Heart right ventricle (tissue), 16 donors: ENCODE measurements around the gene CRYM. TPM values are rescaled to one million over a fixed set of nuclear protein-coding genes. Genes with fewer than 3 reads are reported as not detected.
"Not testable (repeated sequence)": the region's sequence is repeated elsewhere in the genome, so short reads cannot be mapped to it uniquely, and the experiment has no call there.

Source experiments
- ATAC-seq, 8 donors: fragments of 200-7000 bp; cut with Tn5 transposase; one replicate each; pipeline ENCODE4 v1.9.1; 2020; ENCODE audit warnings: mild to moderate bottlenecking in 8 of 8, moderate library complexity in 8 of 8, moderate number of reproducible peaks in 1 of 8
- DNase-seq, 2 donors: peaks; one replicate each; pipeline ENCODE4 v3.0.0-alpha.2; 2020
- H3K27ac ChIP-seq, 10 donors: fragments of 200-600 bp; sonication (generic) in 2 of 10; one replicate each; pipeline versions ENCODE4 v1.5.0 to v1.8.0; 2020 to 2022; ENCODE audit warnings: mild to moderate bottlenecking in 3 of 10
- H3K27me3 ChIP-seq, 7 donors: fragments of 200-600 bp; one replicate each; pipeline ENCODE4 v1.8.0; 2021 to 2022; ENCODE audit warnings: mild to moderate bottlenecking in 2 of 7
- H3K36me3 ChIP-seq, 9 donors: fragments of 200-600 bp; sonication (generic) in 1 of 9; one replicate each; pipeline versions ENCODE4 v1.5.0 to v1.8.0; 2020 to 2022; ENCODE audit warnings: mild to moderate bottlenecking in 2 of 9
- H3K4me1 ChIP-seq, 9 donors: fragments of 200-600 bp; sonication (generic) in 1 of 9; one replicate each; pipeline versions ENCODE4 v1.5.0 to v1.8.0; 2020 to 2022; ENCODE audit warnings: mild to moderate bottlenecking in 4 of 9
- H3K4me3 ChIP-seq, 10 donors: fragments of 200-600 bp; sonication (generic) in 2 of 10; one replicate each; pipeline versions ENCODE4 v1.5.0 to v1.8.0; 2020 to 2022; ENCODE audit warnings: mild to moderate bottlenecking in 7 of 10, moderate library complexity in 2 of 10
- H3K9me3 ChIP-seq, 11 donors: fragments of 200-600 bp in 10 of 11; sonication (generic) in 2 of 11; one replicate each; pipeline versions ENCODE4 v1.5.0 to v1.8.0; 2013 to 2022; ENCODE audit warnings: mild to moderate bottlenecking in 2 of 11, control low read depth in 1 of 11, moderate library complexity in 1 of 11
- WGBS, 2 donors: extraction: QIAGEN DNeasy Blood & Tissue Kit; methylation state at CpG; one replicate each; pipeline ENCODE4 v1.1.7; 2013; ENCODE audit warnings: inconsistent platforms in 1 of 2; 5-methylcytosine and 5-hydroxymethylcytosine counted together
- intact Hi-C, 10 donors: fragments of 100-400 bp; cut with DNase I; formaldehyde crosslinking; loops; one replicate each; pipeline versions ENCODE4 v1.11.1 to v1.14.2; 2022
- polyA plus RNA-seq, 2 donors: library from polyadenylated mRNA; stranded (reverse); fragments of 200-250 nt; gene quantifications; one replicate each; pipeline ENCODE4 v1.2.3, GENCODE V29; 2013
- total RNA-seq, 10 donors: library from RNA; stranded (reverse); fragmentation: NEBNext Ultra II Directional in 3 of 10; extraction: Animal tissue kit (Norgen Biotek cat#: 25700) in 3 of 10; gene quantifications; one replicate each; pipeline versions ENCODE4 v1.2.1 to v1.2.4, GENCODE V29; 2021 to 2023
- TF ChIP-seq, protein P1 (sequence below), 9 donors: fragments of 200-600 bp; sonication (generic) in 2 of 9; IDR thresholded peaks; one replicate each; pipeline versions ENCODE4 v1.5.0 to v1.8.0; 2021 to 2022; ENCODE audit warnings: antibody characterized with exemption in 9 of 9, mild to moderate bottlenecking in 5 of 9, moderate library complexity in 1 of 9
- donor health status: Arrhythmogenic right ventricular cardiomyopathy.
- donor health status: ischemic (EF 13 %, LVEDD 7.1; RV severe dilation, severe dysfunction).
- donor health status: healthy with polysubstance abuse.
- donor health status: DM: no; HTN: yes; CAD: no.
- donor health status: DM: no; HTN: no; CAD: no.
- donor health status: ischemic (EF 25% LVEDD 6.9; RV normal size, moderate dysfunction).
- donor health status: ischemic (EF 25% LVEDD 5.7; RV mildly dilated, moderate dysfunction).
- donor health status: healthy.
- donor health status: DM: yes; HTN: yes; CAD: no.
- donor health status: Ischemic cardiomyopathy.
- donor health status: ischemic (EF 35%, LVEDD 5.7; RV mildly dilated, moderate dysfunction).
- donor health status: nonischemic (EF 11% LVEDD 7.7; RV severe dilation, severe dysfunction).
- donor health status: DM: yes; HTN: yes; CAD: no.
- donor health status: PGD.
- donor health status: ischemic (EF 29% LVEDD 5.4; RV normal size, mild dysfunction).
- donor health status: nonischemic (EF 23%, LVEDD 6.1; RV moderate dilation, normal function).

The CRYM gene
- total and polyA plus RNA-seq, 12 donors: 31.9 to 265 (median 143) TPM

DNA sequence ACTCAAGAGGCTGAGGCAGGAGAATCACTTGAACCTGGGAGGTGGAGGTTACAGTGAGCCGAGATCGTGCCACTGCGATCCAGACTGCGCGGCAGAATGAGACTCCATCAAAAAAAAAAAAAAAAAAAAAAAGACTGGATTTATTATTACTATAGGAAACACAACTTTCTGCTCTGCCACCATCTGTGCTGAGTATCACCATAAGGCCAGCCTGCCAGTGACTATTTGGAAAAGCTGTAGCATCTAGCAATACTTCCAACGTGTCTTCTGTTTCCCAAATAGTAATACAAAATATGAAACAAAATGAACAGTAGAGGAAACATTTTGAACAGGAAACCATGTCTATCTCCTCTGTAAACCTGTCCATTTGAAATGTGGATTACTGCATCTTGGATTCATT, 43.6 kb upstream of the CRYM start:
- no peak for DNase-seq
- H3K9me3 ChIP-seq: no peaks in the 10 kb centered on the region
- intact Hi-C loops: no loop called here
- 94 to 97% methylated on average over 6 of the region's 6 CpGs for WGBS, 2 donors
- no peak overlapping the region for H3K4me3 ChIP-seq
- TF ChIP-seq, protein P1, sequence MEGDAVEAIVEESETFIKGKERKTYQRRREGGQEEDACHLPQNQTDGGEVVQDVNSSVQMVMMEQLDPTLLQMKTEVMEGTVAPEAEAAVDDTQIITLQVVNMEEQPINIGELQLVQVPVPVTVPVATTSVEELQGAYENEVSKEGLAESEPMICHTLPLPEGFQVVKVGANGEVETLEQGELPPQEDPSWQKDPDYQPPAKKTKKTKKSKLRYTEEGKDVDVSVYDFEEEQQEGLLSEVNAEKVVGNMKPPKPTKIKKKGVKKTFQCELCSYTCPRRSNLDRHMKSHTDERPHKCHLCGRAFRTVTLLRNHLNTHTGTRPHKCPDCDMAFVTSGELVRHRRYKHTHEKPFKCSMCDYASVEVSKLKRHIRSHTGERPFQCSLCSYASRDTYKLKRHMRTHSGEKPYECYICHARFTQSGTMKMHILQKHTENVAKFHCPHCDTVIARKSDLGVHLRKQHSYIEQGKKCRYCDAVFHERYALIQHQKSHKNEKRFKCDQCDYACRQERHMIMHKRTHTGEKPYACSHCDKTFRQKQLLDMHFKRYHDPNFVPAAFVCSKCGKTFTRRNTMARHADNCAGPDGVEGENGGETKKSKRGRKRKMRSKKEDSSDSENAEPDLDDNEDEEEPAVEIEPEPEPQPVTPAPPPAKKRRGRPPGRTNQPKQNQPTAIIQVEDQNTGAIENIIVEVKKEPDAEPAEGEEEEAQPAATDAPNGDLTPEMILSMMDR (IDR thresholded peaks at IDR 0.05): no peak
- H3K27me3 ChIP-seq: no peaks in the 10 kb centered on the region
- H3K4me1 ChIP-seq: no peaks in the 10 kb centered on the region
- no peak for ATAC-seq
- H3K36me3 ChIP-seq: no peaks in the 10 kb centered on the region
- no peak overlapping the region for H3K27ac ChIP-seq

DNA sequence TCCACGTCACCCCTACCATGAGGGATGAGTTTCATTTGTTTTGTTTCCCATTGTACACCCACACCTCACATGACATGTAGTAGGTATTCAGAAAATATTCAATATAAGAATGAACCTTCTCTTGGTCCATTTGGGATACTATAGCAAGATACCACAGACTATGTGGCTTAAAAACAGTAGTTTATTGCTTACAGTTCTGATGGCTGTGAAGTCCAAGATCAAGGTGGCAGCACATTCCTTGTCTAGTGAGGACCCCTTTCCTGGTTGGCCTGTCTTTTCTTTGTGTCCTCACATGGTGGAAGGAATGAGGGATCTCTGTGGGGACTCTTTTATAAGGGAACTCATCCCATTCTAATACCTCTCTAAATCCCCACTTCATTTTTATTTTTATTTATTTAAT, 36.2 kb upstream of the CRYM start:
- intact Hi-C loops: no loop called here
- WGBS, 2 donors: 97 to 99% methylated on average over 1 of the region's 1 CpG
- H3K36me3 ChIP-seq: no peaks in the 10 kb centered on the region
- ATAC-seq: no peak
- H3K4me1 ChIP-seq: no peaks in the 10 kb centered on the region
- H3K27ac ChIP-seq: no peak overlapping the region
- TF ChIP-seq, protein P1 (IDR thresholded peaks at IDR 0.05): no peak
- H3K4me3 ChIP-seq: no peak overlapping the region
- no peaks in the 10 kb centered on the region for H3K9me3 ChIP-seq
- H3K27me3 ChIP-seq: no peaks in the 10 kb centered on the region
- no peak for DNase-seq

DNA sequence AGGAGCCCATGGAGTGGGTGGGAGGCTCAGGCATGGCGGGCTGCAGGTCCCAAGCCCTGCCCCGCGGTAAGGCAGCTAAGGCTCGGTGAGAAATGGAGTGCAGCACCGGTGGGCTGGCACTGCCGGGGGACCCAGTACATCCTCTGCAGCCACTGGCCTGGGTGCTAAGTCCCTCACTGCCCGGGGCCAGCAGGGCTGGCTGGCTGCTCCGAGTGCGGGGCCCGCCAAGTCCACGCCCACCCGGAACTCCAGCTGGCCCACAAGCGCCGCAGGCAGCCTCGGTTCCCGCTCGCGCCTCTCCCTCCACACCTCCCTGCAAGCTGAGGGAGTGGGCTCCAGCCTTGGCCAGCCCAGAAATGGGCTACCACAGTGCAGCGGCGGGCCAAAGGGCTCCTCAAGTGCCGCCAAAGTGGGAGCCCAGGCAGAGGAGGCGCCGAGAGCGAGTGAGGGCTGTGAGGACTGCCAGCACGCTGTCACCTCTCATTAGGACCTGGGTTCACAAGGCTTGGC, 34.8 kb upstream of the CRYM start:
- H3K27ac ChIP-seq, intact Hi-C loops, DNase-seq, H3K4me3 ChIP-seq, ATAC-seq, H3K27me3 ChIP-seq, H3K4me1 ChIP-seq, H3K36me3 ChIP-seq: not testable (repeated sequence)
- 96 to 97% methylated on average over 22 to 25 of the region's 25 CpGs for WGBS, 2 donors
- peaks cover 0 to 12% (median 0%) of the 10 kb centered on the region in 11 donors for H3K9me3 ChIP-seq

DNA sequence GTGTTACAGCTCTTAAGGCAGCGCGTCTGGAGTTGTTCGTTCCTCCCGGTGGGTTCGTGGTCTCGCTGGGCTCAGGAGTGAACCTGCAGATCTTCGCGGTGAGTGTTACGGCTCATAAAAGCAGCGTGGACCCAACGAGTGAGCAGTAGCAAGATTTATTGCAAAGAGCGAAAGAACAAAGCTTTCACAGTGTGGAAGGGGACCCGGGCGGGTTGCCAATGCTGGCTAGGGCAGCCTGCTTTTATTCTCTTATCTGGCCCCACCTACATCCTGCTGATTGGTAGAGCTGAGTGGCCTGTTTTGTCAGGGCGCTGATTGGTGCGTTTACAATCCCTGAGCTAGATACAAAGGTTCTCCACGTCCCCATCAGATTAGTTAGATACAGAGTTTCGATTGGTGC, 34.0 kb upstream of the CRYM start:
- H3K27me3 ChIP-seq, DNase-seq, H3K36me3 ChIP-seq, intact Hi-C loops, H3K4me3 ChIP-seq, ATAC-seq, H3K27ac ChIP-seq, H3K4me1 ChIP-seq: not testable (repeated sequence)
- WGBS, 2 donors: 89 to 94% methylated on average over 18 of the region's 18 CpGs
- H3K9me3 ChIP-seq: peaks cover 0 to 12% (median 0%) of the 10 kb centered on the region in 11 donors

DNA sequence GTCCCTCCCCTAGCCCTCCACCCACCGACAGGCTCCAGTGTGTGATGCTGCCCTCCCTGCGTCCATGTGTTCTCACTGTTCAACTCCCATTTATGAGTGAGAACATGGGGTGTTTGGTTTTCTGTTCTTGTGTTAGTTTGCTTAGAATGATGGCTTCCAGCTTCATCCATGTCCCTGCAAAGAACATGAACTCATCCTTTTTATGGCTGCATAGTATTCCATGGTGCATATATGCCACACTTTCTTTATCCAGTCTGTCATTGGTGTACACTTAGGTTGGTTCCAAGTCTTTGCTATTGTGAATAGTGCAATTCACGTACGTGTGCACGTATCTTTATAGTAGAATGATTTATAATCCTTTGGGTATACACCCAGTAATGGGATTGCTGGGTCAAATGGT, 28.6 kb upstream of the CRYM start:
- not testable (repeated sequence) for H3K27me3 ChIP-seq, DNase-seq, H3K4me3 ChIP-seq, H3K36me3 ChIP-seq, H3K4me1 ChIP-seq, ATAC-seq, H3K27ac ChIP-seq
- intact Hi-C loops: loop anchor here in 4 of 10 donors (10.0 kb wide), 4 partner anchors 122 to 1368 kb away; partner anchors contain the start of genes DNAH3 (in 1 of the 4) and LDAF1 (in 1 of the 4)
- peaks cover 0 to 12% (median 0%) of the 10 kb centered on the region in 11 donors for H3K9me3 ChIP-seq
- WGBS, 2 donors: 94 to 99% methylated on average over 5 of the region's 5 CpGs

DNA sequence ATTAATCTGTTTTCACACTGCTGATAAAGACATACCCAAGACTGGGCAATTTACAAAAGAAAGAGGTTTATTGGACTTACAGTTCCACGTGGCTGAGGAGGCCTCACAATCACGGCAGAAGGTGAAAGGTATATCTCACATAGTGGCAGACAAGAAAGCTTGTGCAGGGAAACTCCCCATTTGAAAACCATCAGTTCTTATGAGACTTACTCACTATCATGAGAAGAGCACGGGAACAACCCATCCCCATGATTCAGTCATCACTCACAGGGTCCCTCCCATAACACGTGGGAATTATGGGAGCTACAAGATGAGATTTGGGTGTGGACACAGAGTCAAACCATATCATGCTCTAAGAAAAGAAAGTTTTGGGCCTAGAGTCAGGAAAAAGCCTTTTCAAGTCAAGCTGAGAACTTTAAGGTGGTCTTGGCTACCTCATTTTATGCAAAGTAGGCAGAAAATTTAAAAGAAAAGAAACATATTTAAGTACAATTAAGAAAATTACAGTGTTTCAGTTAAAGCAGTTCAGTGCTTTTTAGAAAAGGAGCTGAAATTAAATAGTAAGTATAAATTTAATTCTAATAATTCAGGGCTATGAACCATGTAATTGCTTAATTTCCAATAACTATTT, 24.9 kb upstream of the CRYM start:
- no peak overlapping the region for H3K27ac ChIP-seq
- ATAC-seq (no peak), DNase-seq (no peak)
- H3K36me3 ChIP-seq: no peaks in the 10 kb centered on the region
- intact Hi-C loops: loop anchor here in 5 of 10 donors (5.0 to 10.0 kb wide), 6 partner anchors 111 to 1372 kb away; partner anchors contain the start of genes DNAH3 (in 1 of the 5) and LDAF1 (in 1 of the 5)
- peaks cover 0 to 19% (median 7%) of the 10 kb centered on the region in 9 donors for H3K4me1 ChIP-seq
- H3K4me3 ChIP-seq: no peak overlapping the region
- peaks cover 0 to 11% (median 0%) of the 10 kb centered on the region in 7 donors for H3K27me3 ChIP-seq
- WGBS, 2 donors: 74 to 79% methylated on average over 4 of the region's 4 CpGs
- peaks cover 0 to 1% (median 0%) of the 10 kb centered on the region in 11 donors for H3K9me3 ChIP-seq
- TF ChIP-seq, protein P1 (IDR thresholded peaks at IDR 0.05): no peak
